ENCODE data around the gene SMCO3. TPM values are rescaled to one million over a fixed set of nuclear protein-coding genes. Genes with fewer than 3 reads are reported as not detected.
A peak's percentile ranks its signal among the peaks of the same experiment; 100 is the strongest.

SMCO3 gene
- total and polyA plus RNA-seq, 2 of the 13 experiments (the other 11 are each of a cell fraction or from before 2014, with no cell fraction given): 0.29 to 0.42 TPM

DNA sequence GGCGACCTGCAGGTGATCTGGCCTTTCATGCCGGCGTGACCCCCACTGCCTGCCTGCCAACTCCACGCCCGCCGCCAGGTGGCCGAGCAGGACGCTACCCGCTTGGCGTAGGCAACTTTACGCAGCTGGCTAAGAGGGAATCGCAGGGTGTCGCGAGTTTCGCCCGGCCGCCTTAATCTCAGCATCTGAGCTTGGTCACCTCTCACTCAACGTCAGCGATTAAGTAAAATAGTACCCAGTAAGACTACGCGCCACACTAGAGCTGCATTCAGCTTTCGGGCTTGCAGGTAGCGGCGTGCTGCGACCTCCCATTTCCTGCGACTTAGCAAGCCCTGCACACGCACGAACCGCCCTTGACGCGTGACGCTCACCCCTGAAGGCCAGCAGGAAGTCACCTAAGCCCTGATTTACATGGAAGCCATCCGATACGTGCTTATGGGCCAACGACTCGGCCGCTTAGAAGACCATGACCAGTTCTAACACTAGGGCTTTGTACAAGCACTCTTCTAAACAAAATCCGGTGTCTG, 44.0 kb downstream of the SMCO3 start (continued):
- TF ChIP-seq, protein P1, sequence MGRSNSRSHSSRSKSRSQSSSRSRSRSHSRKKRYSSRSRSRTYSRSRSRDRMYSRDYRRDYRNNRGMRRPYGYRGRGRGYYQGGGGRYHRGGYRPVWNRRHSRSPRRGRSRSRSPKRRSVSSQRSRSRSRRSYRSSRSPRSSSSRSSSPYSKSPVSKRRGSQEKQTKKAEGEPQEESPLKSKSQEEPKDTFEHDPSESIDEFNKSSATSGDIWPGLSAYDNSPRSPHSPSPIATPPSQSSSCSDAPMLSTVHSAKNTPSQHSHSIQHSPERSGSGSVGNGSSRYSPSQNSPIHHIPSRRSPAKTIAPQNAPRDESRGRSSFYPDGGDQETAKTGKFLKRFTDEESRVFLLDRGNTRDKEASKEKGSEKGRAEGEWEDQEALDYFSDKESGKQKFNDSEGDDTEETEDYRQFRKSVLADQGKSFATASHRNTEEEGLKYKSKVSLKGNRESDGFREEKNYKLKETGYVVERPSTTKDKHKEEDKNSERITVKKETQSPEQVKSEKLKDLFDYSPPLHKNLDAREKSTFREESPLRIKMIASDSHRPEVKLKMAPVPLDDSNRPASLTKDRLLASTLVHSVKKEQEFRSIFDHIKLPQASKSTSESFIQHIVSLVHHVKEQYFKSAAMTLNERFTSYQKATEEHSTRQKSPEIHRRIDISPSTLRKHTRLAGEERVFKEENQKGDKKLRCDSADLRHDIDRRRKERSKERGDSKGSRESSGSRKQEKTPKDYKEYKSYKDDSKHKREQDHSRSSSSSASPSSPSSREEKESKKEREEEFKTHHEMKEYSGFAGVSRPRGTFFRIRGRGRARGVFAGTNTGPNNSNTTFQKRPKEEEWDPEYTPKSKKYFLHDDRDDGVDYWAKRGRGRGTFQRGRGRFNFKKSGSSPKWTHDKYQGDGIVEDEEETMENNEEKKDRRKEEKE (IDR thresholded peaks at IDR 0.05): no peak
- TF ChIP-seq YY1 (IDR thresholded peaks at IDR 0.05; ENCODE audit: insufficient read depth, insufficient replicate concordance, low read depth, low read length) (no peak), ZNF841 (CRISPR knock-in tag; IDR thresholded peaks at IDR 0.05; ENCODE audit: borderline replicate concordance) (no peak), MBD4 (IDR thresholded peaks at IDR 0.05; ENCODE audit: borderline replicate concordance, low read length) (no peak), ZSCAN30 (CRISPR knock-in tag; IDR thresholded peaks at IDR 0.05) (no peak), NBN (conservative IDR thresholded peaks at IDR 0.05) (no peak), MTA1 (CRISPR knock-in tag; IDR thresholded peaks at IDR 0.05; ENCODE audit: borderline replicate concordance) (peak; percentile 53; the same call in 1 of the 2 replicates), ZBTB42 (CRISPR knock-in tag; IDR thresholded peaks at IDR 0.05) (no peak), PHF20 (CRISPR knock-in tag; IDR thresholded peaks at IDR 0.05) (no peak; the same call in 1 of the 2 replicates), BRCA1 (CRISPR knock-in tag; IDR thresholded peaks at IDR 0.05) (no peak), JUN (CRISPR knock-in tag; IDR thresholded peaks at IDR 0.05) (no peak), ISL2 (CRISPR knock-in tag; IDR thresholded peaks at IDR 0.05) (no peak; the same call in 1 of the 2 replicates), GPN1 (CRISPR knock-in tag; IDR thresholded peaks at IDR 0.05; ENCODE audit: borderline replicate concordance) (no peak), CBFB (CRISPR knock-in tag; IDR thresholded peaks at IDR 0.05) (no peak)
- TF ChIP-seq, protein P2, sequence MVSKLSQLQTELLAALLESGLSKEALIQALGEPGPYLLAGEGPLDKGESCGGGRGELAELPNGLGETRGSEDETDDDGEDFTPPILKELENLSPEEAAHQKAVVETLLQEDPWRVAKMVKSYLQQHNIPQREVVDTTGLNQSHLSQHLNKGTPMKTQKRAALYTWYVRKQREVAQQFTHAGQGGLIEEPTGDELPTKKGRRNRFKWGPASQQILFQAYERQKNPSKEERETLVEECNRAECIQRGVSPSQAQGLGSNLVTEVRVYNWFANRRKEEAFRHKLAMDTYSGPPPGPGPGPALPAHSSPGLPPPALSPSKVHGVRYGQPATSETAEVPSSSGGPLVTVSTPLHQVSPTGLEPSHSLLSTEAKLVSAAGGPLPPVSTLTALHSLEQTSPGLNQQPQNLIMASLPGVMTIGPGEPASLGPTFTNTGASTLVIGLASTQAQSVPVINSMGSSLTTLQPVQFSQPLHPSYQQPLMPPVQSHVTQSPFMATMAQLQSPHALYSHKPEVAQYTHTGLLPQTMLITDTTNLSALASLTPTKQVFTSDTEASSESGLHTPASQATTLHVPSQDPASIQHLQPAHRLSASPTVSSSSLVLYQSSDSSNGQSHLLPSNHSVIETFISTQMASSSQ (IDR thresholded peaks at IDR 0.05; ENCODE audit: low read depth): no peak; the same call in 1 of the 2 replicates
- TF ChIP-seq, protein P2 (CRISPR knock-in tag; IDR thresholded peaks at IDR 0.05; ENCODE audit: borderline replicate concordance): 0 out of 2 replicates have a peak, but pooled peaks have one; percentile 12
- TF ChIP-seq, protein P3, sequence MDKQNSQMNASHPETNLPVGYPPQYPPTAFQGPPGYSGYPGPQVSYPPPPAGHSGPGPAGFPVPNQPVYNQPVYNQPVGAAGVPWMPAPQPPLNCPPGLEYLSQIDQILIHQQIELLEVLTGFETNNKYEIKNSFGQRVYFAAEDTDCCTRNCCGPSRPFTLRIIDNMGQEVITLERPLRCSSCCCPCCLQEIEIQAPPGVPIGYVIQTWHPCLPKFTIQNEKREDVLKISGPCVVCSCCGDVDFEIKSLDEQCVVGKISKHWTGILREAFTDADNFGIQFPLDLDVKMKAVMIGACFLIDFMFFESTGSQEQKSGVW (CRISPR knock-in tag; IDR thresholded peaks at IDR 0.05; ENCODE audit: borderline replicate concordance): no peak
- TF ChIP-seq, protein P4, sequence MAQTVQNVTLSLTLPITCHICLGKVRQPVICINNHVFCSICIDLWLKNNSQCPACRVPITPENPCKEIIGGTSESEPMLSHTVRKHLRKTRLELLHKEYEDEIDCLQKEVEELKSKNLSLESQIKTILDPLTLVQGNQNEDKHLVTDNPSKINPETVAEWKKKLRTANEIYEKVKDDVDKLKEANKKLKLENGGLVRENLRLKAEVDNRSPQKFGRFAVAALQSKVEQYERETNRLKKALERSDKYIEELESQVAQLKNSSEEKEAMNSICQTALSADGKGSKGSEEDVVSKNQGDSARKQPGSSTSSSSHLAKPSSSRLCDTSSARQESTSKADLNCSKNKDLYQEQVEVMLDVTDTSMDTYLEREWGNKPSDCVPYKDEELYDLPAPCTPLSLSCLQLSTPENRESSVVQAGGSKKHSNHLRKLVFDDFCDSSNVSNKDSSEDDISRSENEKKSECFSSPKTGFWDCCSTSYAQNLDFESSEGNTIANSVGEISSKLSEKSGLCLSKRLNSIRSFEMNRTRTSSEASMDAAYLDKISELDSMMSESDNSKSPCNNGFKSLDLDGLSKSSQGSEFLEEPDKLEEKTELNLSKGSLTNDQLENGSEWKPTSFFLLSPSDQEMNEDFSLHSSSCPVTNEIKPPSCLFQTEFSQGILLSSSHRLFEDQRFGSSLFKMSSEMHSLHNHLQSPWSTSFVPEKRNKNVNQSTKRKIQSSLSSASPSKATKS (CRISPR knock-in tag; IDR thresholded peaks at IDR 0.05): no peak; the same call in 1 of the 2 replicates
- TF ChIP-seq, protein P5, sequence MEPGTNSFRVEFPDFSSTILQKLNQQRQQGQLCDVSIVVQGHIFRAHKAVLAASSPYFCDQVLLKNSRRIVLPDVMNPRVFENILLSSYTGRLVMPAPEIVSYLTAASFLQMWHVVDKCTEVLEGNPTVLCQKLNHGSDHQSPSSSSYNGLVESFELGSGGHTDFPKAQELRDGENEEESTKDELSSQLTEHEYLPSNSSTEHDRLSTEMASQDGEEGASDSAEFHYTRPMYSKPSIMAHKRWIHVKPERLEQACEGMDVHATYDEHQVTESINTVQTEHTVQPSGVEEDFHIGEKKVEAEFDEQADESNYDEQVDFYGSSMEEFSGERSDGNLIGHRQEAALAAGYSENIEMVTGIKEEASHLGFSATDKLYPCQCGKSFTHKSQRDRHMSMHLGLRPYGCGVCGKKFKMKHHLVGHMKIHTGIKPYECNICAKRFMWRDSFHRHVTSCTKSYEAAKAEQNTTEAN (CRISPR knock-in tag; conservative IDR thresholded peaks at IDR 0.05): no peak
